Raji (cell line): ENCODE results near the gene ABCC1.

Source experiments
- POLR2A ChIP-seq: IDR thresholded peaks from 2 replicates; pipeline ENCODE4 v1.6.1; 2011; ENCODE audit warnings: low read depth, low read length, control low read depth; ENCODE audit not compliant: insufficient read depth

ABCC1 gene

GRCh38 chr16:16126896-16127295 is 177.5 kb downstream of the ABCC1 start:
- TF ChIP-seq POLR2A: no peak

- no peak for TF ChIP-seq POLR2A
Measured at GRCh38 chr16:16127469-16128116, 178.2 kb downstream of the ABCC1 start.

- no peak for TF ChIP-seq POLR2A
Measured at GRCh38 chr16:16131204-16131603, 181.8 kb downstream of the ABCC1 start.

- TF ChIP-seq POLR2A: no peak
Measured at GRCh38 chr16:16131659-16132058, 182.2 kb downstream of the ABCC1 start.

GRCh38 chr16:16133943-16134604 is 184.7 kb downstream of the ABCC1 start:
- no peak for TF ChIP-seq POLR2A

- no peak for TF ChIP-seq POLR2A
Measured at GRCh38 chr16:16136588-16136987, 187.2 kb downstream of the ABCC1 start.

GRCh38 chr16:16137110-16137509 is 187.7 kb downstream of the ABCC1 start:
- no peak for TF ChIP-seq POLR2A

GRCh38 chr16:16138034-16138635 is 188.7 kb downstream of the ABCC1 start:
- TF ChIP-seq POLR2A: no peak

GRCh38 chr16:16139061-16139460 is 189.6 kb downstream of the ABCC1 start:
- TF ChIP-seq POLR2A: no peak

- no peak for TF ChIP-seq POLR2A
Measured at GRCh38 chr16:16139806-16140205, 190.4 kb downstream of the ABCC1 start.

- TF ChIP-seq POLR2A: no peak
Measured at GRCh38 chr16:16140537-16140936, 191.1 kb downstream of the ABCC1 start.

GRCh38 chr16:16141141-16141540 is 191.7 kb downstream of the ABCC1 start:
- TF ChIP-seq POLR2A: no peak

- no peak for TF ChIP-seq POLR2A
Measured at GRCh38 chr16:16141784-16142396, 192.5 kb downstream of the ABCC1 start.

- TF ChIP-seq POLR2A: no peak
Measured at GRCh38 chr16:16143038-16143763, 193.8 kb downstream of the ABCC1 start.

- TF ChIP-seq POLR2A: no peak
Measured at GRCh38 chr16:16143931-16144330, 194.5 kb downstream of the ABCC1 start.
